ENCODE data around the gene MLN.

Gene MLN

GRCh38 chr6:33770833-33771145, 33.0 kb downstream of the MLN start:
- no peak overlapping the region for H3K4me2 ChIP-seq (ENCODE audit: low read length)
- no peaks in the 10 kb centered on the region for H3K9me3 ChIP-seq (ENCODE audit: insufficient read depth, low read length)
- peaks cover 5% of the 10 kb centered on the region for H3K36me3 ChIP-seq (replicated peaks; ENCODE audit: low read depth, low read length)
- H3K27ac ChIP-seq (ENCODE audit: low read length) = no peak overlapping the region
- H3K4me3 ChIP-seq (ENCODE audit: low read length) = no peak overlapping the region
- no peak for TF ChIP-seq CTCF (IDR thresholded peaks at IDR 0.05; ENCODE audit: low read depth, low read length)
- H4K20me1 ChIP-seq (ENCODE audit: insufficient read depth, low read length) = no peaks in the 10 kb centered on the region
- H3K4me1 ChIP-seq (ENCODE audit: low read length) = no peaks in the 10 kb centered on the region
- no peak overlapping the region for H3K9ac ChIP-seq (ENCODE audit: low read length)
- H2AFZ ChIP-seq (ENCODE audit: low read depth, low read length) = no peak overlapping the region
- no peaks in the 10 kb centered on the region for H3K27me3 ChIP-seq (ENCODE audit: low read depth, low read length)
- H3K79me2 ChIP-seq (ENCODE audit: low read length) = no peaks in the 10 kb centered on the region

- Histone ChIP-seq H2AFZ (ENCODE audit: low read depth, low read length) (no peak overlapping the region), H3K4me1 (ENCODE audit: low read length) (no peaks in the 10 kb centered on the region), H3K9ac (ENCODE audit: low read length) (no peak overlapping the region), H3K79me2 (ENCODE audit: low read length) (no peaks in the 10 kb centered on the region), H3K4me3 (ENCODE audit: low read length) (no peak overlapping the region), H4K20me1 (ENCODE audit: insufficient read depth, low read length) (no peaks in the 10 kb centered on the region), H3K9me3 (ENCODE audit: insufficient read depth, low read length) (no peaks in the 10 kb centered on the region), H3K27me3 (ENCODE audit: low read depth, low read length) (no peaks in the 10 kb centered on the region), H3K36me3 (replicated peaks; ENCODE audit: low read depth, low read length) (peaks cover 5% of the 10 kb centered on the region), H3K27ac (ENCODE audit: low read length) (no peak overlapping the region), H3K4me2 (ENCODE audit: low read length) (no peak overlapping the region)
- no peak for TF ChIP-seq CTCF (IDR thresholded peaks at IDR 0.05; ENCODE audit: low read depth, low read length)
Measured at GRCh38 chr6:33770124-33770832, 33.5 kb downstream of the MLN start.

GRCh38 chr6:33769248-33769821, 34.5 kb downstream of the MLN start:
- Histone ChIP-seq H3K36me3 (replicated peaks; ENCODE audit: low read depth, low read length) (no peaks in the 10 kb centered on the region), H2AFZ (ENCODE audit: low read depth, low read length) (no peak overlapping the region), H3K4me2 (ENCODE audit: low read length) (no peak overlapping the region), H3K27me3 (ENCODE audit: low read depth, low read length) (no peaks in the 10 kb centered on the region), H3K9me3 (ENCODE audit: insufficient read depth, low read length) (no peaks in the 10 kb centered on the region), H3K4me1 (ENCODE audit: low read length) (no peaks in the 10 kb centered on the region), H3K79me2 (ENCODE audit: low read length) (no peaks in the 10 kb centered on the region), H3K4me3 (ENCODE audit: low read length) (no peak overlapping the region), H3K27ac (ENCODE audit: low read length) (no peak overlapping the region), H4K20me1 (ENCODE audit: insufficient read depth, low read length) (no peaks in the 10 kb centered on the region), H3K9ac (ENCODE audit: low read length) (no peak overlapping the region)
- TF ChIP-seq CTCF (IDR thresholded peaks at IDR 0.05; ENCODE audit: low read depth, low read length) = no peak
- no peak for TF ChIP-seq EZH2phosphoT487 (IDR thresholded peaks at IDR 0.05; ENCODE audit: low read depth)

GRCh38 chr6:33768644-33769120, 35.1 kb downstream of the MLN start:
- H3K4me2 ChIP-seq (ENCODE audit: low read length) = no peak overlapping the region
- no peaks in the 10 kb centered on the region for H3K4me1 ChIP-seq (ENCODE audit: low read length)
- no peak overlapping the region for H3K4me3 ChIP-seq (ENCODE audit: low read length)
- H4K20me1 ChIP-seq (ENCODE audit: insufficient read depth, low read length) = no peaks in the 10 kb centered on the region
- H3K79me2 ChIP-seq (ENCODE audit: low read length) = no peaks in the 10 kb centered on the region
- H3K27ac ChIP-seq (ENCODE audit: low read length) = no peak overlapping the region
- H3K9ac ChIP-seq (ENCODE audit: low read length) = no peak overlapping the region
- TF ChIP-seq CTCF (IDR thresholded peaks at IDR 0.05; ENCODE audit: low read depth, low read length) (peak; percentile 67), EZH2phosphoT487 (IDR thresholded peaks at IDR 0.05; ENCODE audit: low read depth) (no peak)
- no peaks in the 10 kb centered on the region for H3K36me3 ChIP-seq (replicated peaks; ENCODE audit: low read depth, low read length)
- H3K9me3 ChIP-seq (ENCODE audit: insufficient read depth, low read length) = no peaks in the 10 kb centered on the region
- H3K27me3 ChIP-seq (ENCODE audit: low read depth, low read length) = no peaks in the 10 kb centered on the region
- no peak overlapping the region for H2AFZ ChIP-seq (ENCODE audit: low read depth, low read length)
